Erythroblast (primary cell): ENCODE measurements around the gene CCPG1.
"Not testable (repeated sequence)": the region's sequence is repeated elsewhere in the genome, so short reads cannot be mapped to it uniquely, and the experiment has no call there.

Experiments
- GATA1 ChIP-seq: IDR thresholded peaks from 2 replicates; pipeline ENCODE4 v1.6.1; 2011; ENCODE audit warnings: low read depth, mild to moderate bottlenecking, control low read depth, low read length, moderate library complexity
- POLR2A ChIP-seq: IDR thresholded peaks from 2 replicates; pipeline ENCODE4 v1.6.1; 2011; ENCODE audit warnings: mild to moderate bottlenecking, low read length

- TF ChIP-seq POLR2A, GATA1: not testable (repeated sequence)
These were observed 38.9 kb upstream of the CCPG1 start for GRCh38 chr15:55447030-55447394.
